Osteoblast (primary cell): Measurements from ENCODE around the gene EVA1A. TPM values are rescaled to one million over a fixed set of nuclear protein-coding genes. Genes with fewer than 3 reads are reported as not detected.

Experiments
- DNase-seq: peaks from one replicate; pipeline ENCODE4 v3.0.0; 2011; ENCODE audit warnings: low spot score, mixed read lengths; ENCODE audit not compliant: insufficient read length; ENCODE audit errors: missing footprints
- H2AFZ ChIP-seq: 2 replicates; pipeline ENCODE4 v1.6.0; 2011; ENCODE audit warnings: mild to moderate bottlenecking, low read length
- H3K27ac ChIP-seq: 2 replicates; pipeline ENCODE4 v1.5.1; 2011; ENCODE audit warnings: mild to moderate bottlenecking, low read depth, low read length, moderate library complexity
- H3K27me3 ChIP-seq: 2 replicates; pipeline ENCODE4 v1.6.0; 2012; ENCODE audit warnings: mild to moderate bottlenecking, control low read depth, inconsistent platforms, low read length, moderate library complexity; ENCODE audit not compliant: insufficient read depth
- H3K36me3 ChIP-seq: 2 replicates; pipeline ENCODE4 v1.5.1; 2011; ENCODE audit warnings: mild to moderate bottlenecking, low read length, control low read depth, moderate library complexity; ENCODE audit not compliant: insufficient read depth
- H3K4me1 ChIP-seq: 2 replicates; pipeline ENCODE4 v1.5.1; 2011; ENCODE audit warnings: mild to moderate bottlenecking, low read length, control low read depth, moderate library complexity; ENCODE audit not compliant: insufficient read depth
- H3K4me2 ChIP-seq: 2 replicates; pipeline ENCODE4 v1.6.0; 2011; ENCODE audit warnings: mild to moderate bottlenecking, low read length; ENCODE audit not compliant: insufficient read depth
- H3K4me3 ChIP-seq: fragments of 200-600 bp; sonication (generic); 3 replicates; pipeline ENCODE4 v1.5.1; 2012; ENCODE audit warnings: mild to moderate bottlenecking, low read length, inconsistent platforms; ENCODE audit not compliant: insufficient read depth
- H3K79me2 ChIP-seq: 2 replicates; pipeline ENCODE4 v1.6.0; 2012; ENCODE audit warnings: mild to moderate bottlenecking, low read length, control low read depth, inconsistent platforms; ENCODE audit not compliant: insufficient read depth
- H3K9me3 ChIP-seq: 2 replicates; pipeline ENCODE4 v1.5.1; 2011; ENCODE audit warnings: low read depth, low read length, control low read depth
- H4K20me1 ChIP-seq: 2 replicates; pipeline ENCODE4 v1.6.0; 2012; ENCODE audit warnings: mild to moderate bottlenecking, low read length, control low read depth; ENCODE audit not compliant: insufficient read depth
- CTCF ChIP-seq: IDR thresholded peaks from 2 replicates; pipeline ENCODE4 v1.5.1; 2011; ENCODE audit warnings: mild to moderate bottlenecking, low read depth, low read length, moderate library complexity; ENCODE audit errors: extremely low read depth
- total RNA-seq: library from RNA; depleted of rRNA; stranded (reverse); fragments of >200 nt; gene quantifications from 2 replicates; pipeline ENCODE4 v1.2.3, GENCODE V29; 2012

EVA1A gene
- total RNA-seq, 1 donor: 70.9 TPM

DNA sequence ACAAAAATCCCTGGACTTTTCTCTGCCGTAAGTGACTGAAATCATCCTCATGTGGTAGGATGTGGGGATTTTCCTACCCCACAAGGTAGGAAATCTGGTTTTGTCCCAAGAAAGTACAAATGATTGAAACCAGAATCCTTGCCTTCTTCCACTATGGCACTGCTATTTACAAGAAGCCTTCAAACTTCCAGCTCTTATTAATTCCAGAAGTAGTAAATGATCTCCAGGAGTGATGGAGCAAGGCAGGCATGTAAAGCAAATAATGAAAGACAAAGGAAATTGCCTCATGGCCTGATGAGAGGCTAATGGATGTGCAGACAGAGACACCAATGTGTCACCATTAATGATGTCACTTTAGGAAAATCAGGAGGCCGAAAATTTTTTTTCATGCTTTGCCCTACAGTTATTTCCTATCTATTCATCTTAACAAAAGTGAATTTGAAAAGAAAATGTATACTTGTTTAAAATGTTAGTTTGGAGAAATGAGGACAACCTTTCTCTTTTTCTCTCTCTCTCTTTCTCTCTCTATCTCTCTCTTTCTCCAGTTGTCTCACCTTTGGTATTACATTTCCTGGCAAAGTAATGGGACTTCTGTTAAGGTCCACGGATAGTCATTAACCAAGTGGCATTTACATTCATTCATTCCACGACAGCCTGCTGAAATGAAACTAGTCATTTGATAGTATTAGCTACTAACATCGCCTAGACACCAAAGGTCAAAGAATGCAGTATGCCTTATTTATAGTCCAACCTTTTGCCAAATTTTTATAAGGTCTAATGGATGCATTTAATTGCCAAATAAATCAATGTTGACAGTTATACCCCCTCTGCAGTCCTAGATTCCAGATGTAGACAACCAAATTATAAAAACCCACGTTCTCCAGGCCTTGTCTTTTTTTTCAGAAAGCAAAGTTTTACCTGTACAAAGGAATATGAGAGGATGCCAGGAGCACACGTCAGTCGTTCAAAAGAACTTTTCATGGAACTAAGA, 5.0 kb upstream of the EVA1A start:
- no peak overlapping the region for H2AFZ ChIP-seq
- H3K9me3 ChIP-seq: no peaks in the 10 kb centered on the region
- no peak for DNase-seq
- no peaks in the 10 kb centered on the region for H4K20me1 ChIP-seq
- H3K4me3 ChIP-seq: no peak overlapping the region
- H3K36me3 ChIP-seq: no peaks in the 10 kb centered on the region
- TF ChIP-seq CTCF: no peak
- H3K4me1 ChIP-seq: peaks cover 21% of the 10 kb centered on the region
- no peak overlapping the region for H3K4me2 ChIP-seq
- no peaks in the 10 kb centered on the region for H3K79me2 ChIP-seq
- H3K27ac ChIP-seq: no peak overlapping the region
- H3K27me3 ChIP-seq: no peaks in the 10 kb centered on the region

GRCh38 chr2:75564713-75565359, 4.1 kb upstream of the EVA1A start:
- Histone ChIP-seq H3K9me3 (no peaks in the 10 kb centered on the region), H3K4me3 (no peak overlapping the region), H3K27ac (no peak overlapping the region), H2AFZ (no peak overlapping the region), H3K4me2 (no peak overlapping the region), H3K27me3 (no peaks in the 10 kb centered on the region), H3K36me3 (no peaks in the 10 kb centered on the region), H3K79me2 (peaks cover 9% of the 10 kb centered on the region), H3K4me1 (peaks cover 16% of the 10 kb centered on the region), H4K20me1 (no peaks in the 10 kb centered on the region)
- DNase-seq: no peak
- TF ChIP-seq CTCF: no peak

GRCh38 chr2:75564026-75564688, 3.4 kb upstream of the EVA1A start:
- Histone ChIP-seq H3K9me3 (no peaks in the 10 kb centered on the region), H3K27ac (no peak overlapping the region), H2AFZ (no peak overlapping the region), H3K36me3 (no peaks in the 10 kb centered on the region), H3K4me1 (peaks cover 18% of the 10 kb centered on the region), H4K20me1 (peaks cover 2% of the 10 kb centered on the region), H3K4me2 (no peak overlapping the region), H3K27me3 (no peaks in the 10 kb centered on the region), H3K4me3 (no peak overlapping the region), H3K79me2 (peaks cover 16% of the 10 kb centered on the region)
- DNase-seq: no peak
- no peak for TF ChIP-seq CTCF

DNA sequence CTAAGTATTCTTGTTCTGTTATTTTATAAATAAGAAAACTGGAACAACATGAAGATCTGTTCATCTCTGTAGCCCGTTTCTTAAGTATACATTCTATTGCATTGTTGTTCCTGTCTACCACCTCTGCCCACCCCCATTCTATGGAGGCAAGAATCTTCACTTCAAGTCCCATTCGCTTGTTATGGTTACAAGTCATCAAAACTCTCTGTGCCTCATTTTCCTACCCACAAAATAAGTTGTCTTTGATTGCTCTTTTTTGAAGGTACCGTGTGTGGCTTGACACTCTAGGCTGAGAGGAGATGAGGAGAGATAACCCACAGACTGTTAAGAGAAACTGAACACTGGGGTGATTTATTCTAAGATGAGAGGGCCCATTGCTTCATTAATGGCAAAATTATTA, 2.9 kb upstream of the EVA1A start:
- no peak overlapping the region for H2AFZ ChIP-seq
- H3K9me3 ChIP-seq: no peaks in the 10 kb centered on the region
- H3K4me1 ChIP-seq: peaks cover 24% of the 10 kb centered on the region
- DNase-seq: no peak
- H3K36me3 ChIP-seq: peaks cover 2% of the 10 kb centered on the region
- no peak overlapping the region for H3K4me2 ChIP-seq
- no peak overlapping the region for H3K4me3 ChIP-seq
- H3K27ac ChIP-seq: no peak overlapping the region
- no peak for TF ChIP-seq CTCF
- H4K20me1 ChIP-seq: peaks cover 5% of the 10 kb centered on the region
- H3K79me2 ChIP-seq: peaks cover 22% of the 10 kb centered on the region
- no peaks in the 10 kb centered on the region for H3K27me3 ChIP-seq
